HG02763 (cell line): ENCODE results near the gene KRT83.
"Not testable (repeated sequence)": the region's sequence is repeated elsewhere in the genome, so short reads cannot be mapped to it uniquely, and the experiment has no call there.

ENCODE experiments used
- ATAC-seq: cut with Tn5 transposase; IDR thresholded peaks from one replicate; pipeline ENCODE4 v1.9.1; 2021; ENCODE audit warnings: mild to moderate bottlenecking, moderate library complexity; ENCODE audit not compliant: unreplicated experiment

The KRT83 gene

GRCh38 chr12:52290483-52291134, 30.6 kb downstream of the KRT83 start:
- not testable (repeated sequence) for ATAC-seq

GRCh38 chr12:52287816-52288805, 33.1 kb downstream of the KRT83 start:
- not testable (repeated sequence) for ATAC-seq

GRCh38 chr12:52286857-52287785, 34.1 kb downstream of the KRT83 start:
- ATAC-seq: not testable (repeated sequence)

- no peak for ATAC-seq
These were observed 35.2 kb downstream of the KRT83 start for GRCh38 chr12:52285851-52286530.

- ATAC-seq: no peak
These were observed 35.9 kb downstream of the KRT83 start for GRCh38 chr12:52285172-52285745.

- no peak for ATAC-seq
These were observed 36.5 kb downstream of the KRT83 start for GRCh38 chr12:52284562-52285171.

- no peak for ATAC-seq
These were observed 40.2 kb downstream of the KRT83 start for GRCh38 chr12:52280796-52281560.

- ATAC-seq: no peak
These were observed 40.8 kb downstream of the KRT83 start for GRCh38 chr12:52280319-52280795.

- no peak for ATAC-seq
These were observed 41.5 kb downstream of the KRT83 start for GRCh38 chr12:52279422-52280318.

GRCh38 chr12:52278575-52279421, 42.4 kb downstream of the KRT83 start:
- peak; percentile 74 for ATAC-seq

GRCh38 chr12:52277486-52278245, 43.5 kb downstream of the KRT83 start:
- ATAC-seq: no peak

- ATAC-seq: no peak
These were observed 45.5 kb downstream of the KRT83 start for GRCh38 chr12:52275686-52276085.

- no peak for ATAC-seq
These were observed 46.6 kb downstream of the KRT83 start, which contains the start of gene KRT86 for GRCh38 chr12:52274521-52275120. Gene KRT86, plus strand, starts transcription at chr12:52274645. Its CDS starts 27,272 bp downstream, at chr12:52301917.

- ATAC-seq: no peak
These were observed 50.0 kb downstream of the KRT83 start for GRCh38 chr12:52271158-52271557.

GRCh38 chr12:52270541-52271070, 50.6 kb downstream of the KRT83 start:
- no peak for ATAC-seq
